Keratinocyte (primary cell): ENCODE results near the gene LRIG1.

Source experiments
- CTCF ChIP-seq, 3 experiments: IDR thresholded peaks in 1 of 3; conservative IDR thresholded peaks in 1 of 3; optimal IDR thresholded peaks in 1 of 3; 2 replicates in 2 of 3; 3 replicates in 1 of 3; pipeline versions ENCODE3 to v1.5.1; 2011; ENCODE audit warnings: low read length in 3 of 3, mild to moderate bottlenecking in 3 of 3, moderate library complexity in 2 of 3, control low read depth in 1 of 3, inconsistent platforms in 1 of 3; ENCODE audit not compliant: insufficient read depth in 2 of 3; ENCODE audit errors: extremely low read depth in 1 of 3
- EZH2 ChIP-seq: IDR thresholded peaks from one replicate; pipeline ENCODE4 v1.6.1; 2012; ENCODE audit warnings: inconsistent platforms, mild to moderate bottlenecking, low read length, moderate library complexity

DNA sequence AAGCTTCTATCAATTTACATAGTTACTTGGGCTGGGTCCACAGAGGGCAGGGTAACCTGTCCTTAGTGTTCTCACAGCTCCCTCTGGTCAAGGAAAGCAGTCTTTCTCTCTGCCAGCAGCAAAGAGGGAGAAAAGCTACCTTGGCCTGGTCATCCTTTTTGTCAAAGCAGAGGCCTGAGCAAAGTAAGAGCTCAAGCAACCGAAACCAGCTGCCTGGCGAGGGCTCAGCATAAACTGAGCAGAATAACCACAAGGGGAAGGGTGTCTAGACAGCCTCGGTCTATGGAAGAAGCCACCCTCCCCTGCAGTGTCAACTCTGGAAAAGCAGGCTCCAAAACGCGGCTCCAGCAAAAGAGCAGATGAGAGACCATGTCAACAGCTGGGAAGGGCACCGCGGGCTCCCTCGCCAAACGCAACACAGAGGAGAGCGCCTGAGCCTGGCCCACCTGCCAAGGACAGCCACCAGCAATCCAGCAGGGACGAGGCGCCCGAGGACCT is 17.4 kb downstream of the LRIG1 start:
- no peak for TF ChIP-seq CTCF (optimal IDR thresholded peaks at IDR 0.05 in 1 of 3, IDR thresholded peaks at IDR 0.05 in 1 of 3, conservative IDR thresholded peaks at IDR 0.05 in 1 of 3; ENCODE audit: extremely low read depth in 1 of 3, insufficient read depth in 2 of 3, low read length in 3 of 3)
- TF ChIP-seq EZH2, result no peak
